HepG2 (cell line): ENCODE results near the gene YBX2.

ENCODE experiments used
- EZH2 ChIP-seq: conservative IDR thresholded peaks from 2 replicates; pipeline ENCODE4 v1.6.1; 2012; ENCODE audit warnings: mild to moderate bottlenecking, low read depth, low read length, moderate library complexity
- NFYC ChIP-seq: IDR thresholded peaks from 2 replicates; pipeline ENCODE4 v1.6.1; 2016; ENCODE audit warnings: missing genetic modification reagents, missing compliant biosample characterization
- SRF ChIP-seq: IDR thresholded peaks from 2 replicates; pipeline ENCODE4 v1.6.1; 2011; ENCODE audit warnings: mild to moderate bottlenecking, low read depth, low read length, moderate library complexity
- ZNF510 ChIP-seq: sonication (generic); formaldehyde crosslinking; IDR thresholded peaks from 2 replicates; pipeline ENCODE4 v1.4.0; 2020; ENCODE audit warnings: low read depth, mild to moderate bottlenecking, missing genetic modification reagents
- TF ChIP-seq, protein P1 (sequence below): sonication (generic); formaldehyde crosslinking; IDR thresholded peaks from 2 replicates; pipeline ENCODE4 v1.5.0; 2020; ENCODE audit warnings: mild to moderate bottlenecking, missing genetic modification reagents, moderate library complexity
- TF ChIP-seq, protein P2 (sequence below): sonication (generic); formaldehyde crosslinking; IDR thresholded peaks from 2 replicates; pipeline ENCODE4 v1.4.0; 2020; ENCODE audit warnings: mild to moderate bottlenecking, missing genetic modification reagents, borderline replicate concordance
- TF ChIP-seq, protein P3 (sequence below): sonication (generic); formaldehyde crosslinking; IDR thresholded peaks from 2 replicates; pipeline ENCODE4 v1.4.0; 2020; ENCODE audit warnings: missing genetic modification reagents, borderline replicate concordance
- TF ChIP-seq, protein P4 (sequence below): sonication (generic); formaldehyde crosslinking; IDR thresholded peaks from 2 replicates; pipeline ENCODE4 v1.9.0; 2021; ENCODE audit warnings: missing genetic modification reagents, borderline replicate concordance
- TF ChIP-seq, protein P5 (sequence below): sonication (generic); formaldehyde crosslinking; IDR thresholded peaks from 2 replicates; pipeline ENCODE4 v1.5.0; 2020; ENCODE audit warnings: mild to moderate bottlenecking, missing genetic modification reagents, borderline replicate concordance

DNA sequence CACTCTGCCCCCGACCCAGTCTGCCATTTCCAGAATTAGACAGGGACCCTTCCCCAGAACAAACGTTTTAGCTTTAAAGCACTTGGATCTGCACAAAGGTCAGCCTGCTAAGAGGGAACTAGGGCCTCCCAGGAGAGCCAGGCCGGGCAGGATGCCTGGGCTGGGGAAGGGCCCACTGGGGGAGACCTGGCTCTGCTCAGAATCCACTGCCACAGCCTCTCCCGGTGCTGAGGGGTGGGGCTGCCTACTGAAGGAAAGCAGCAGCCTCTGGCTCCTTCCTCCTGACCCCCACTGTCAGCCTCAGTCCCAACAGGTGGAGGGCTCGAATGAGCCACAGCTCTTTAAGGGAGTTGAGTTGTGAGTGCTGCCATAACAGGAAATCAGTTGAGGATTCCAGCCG, 1.7 kb downstream of the YBX2 start:
- TF ChIP-seq, protein P1, sequence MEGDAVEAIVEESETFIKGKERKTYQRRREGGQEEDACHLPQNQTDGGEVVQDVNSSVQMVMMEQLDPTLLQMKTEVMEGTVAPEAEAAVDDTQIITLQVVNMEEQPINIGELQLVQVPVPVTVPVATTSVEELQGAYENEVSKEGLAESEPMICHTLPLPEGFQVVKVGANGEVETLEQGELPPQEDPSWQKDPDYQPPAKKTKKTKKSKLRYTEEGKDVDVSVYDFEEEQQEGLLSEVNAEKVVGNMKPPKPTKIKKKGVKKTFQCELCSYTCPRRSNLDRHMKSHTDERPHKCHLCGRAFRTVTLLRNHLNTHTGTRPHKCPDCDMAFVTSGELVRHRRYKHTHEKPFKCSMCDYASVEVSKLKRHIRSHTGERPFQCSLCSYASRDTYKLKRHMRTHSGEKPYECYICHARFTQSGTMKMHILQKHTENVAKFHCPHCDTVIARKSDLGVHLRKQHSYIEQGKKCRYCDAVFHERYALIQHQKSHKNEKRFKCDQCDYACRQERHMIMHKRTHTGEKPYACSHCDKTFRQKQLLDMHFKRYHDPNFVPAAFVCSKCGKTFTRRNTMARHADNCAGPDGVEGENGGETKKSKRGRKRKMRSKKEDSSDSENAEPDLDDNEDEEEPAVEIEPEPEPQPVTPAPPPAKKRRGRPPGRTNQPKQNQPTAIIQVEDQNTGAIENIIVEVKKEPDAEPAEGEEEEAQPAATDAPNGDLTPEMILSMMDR = no peak
- TF ChIP-seq EZH2 (no peak), SRF (no peak), ZNF510 (CRISPR knock-in tag) (no peak), NFYC (CRISPR knock-in tag) (no peak)
- TF ChIP-seq, protein P2, sequence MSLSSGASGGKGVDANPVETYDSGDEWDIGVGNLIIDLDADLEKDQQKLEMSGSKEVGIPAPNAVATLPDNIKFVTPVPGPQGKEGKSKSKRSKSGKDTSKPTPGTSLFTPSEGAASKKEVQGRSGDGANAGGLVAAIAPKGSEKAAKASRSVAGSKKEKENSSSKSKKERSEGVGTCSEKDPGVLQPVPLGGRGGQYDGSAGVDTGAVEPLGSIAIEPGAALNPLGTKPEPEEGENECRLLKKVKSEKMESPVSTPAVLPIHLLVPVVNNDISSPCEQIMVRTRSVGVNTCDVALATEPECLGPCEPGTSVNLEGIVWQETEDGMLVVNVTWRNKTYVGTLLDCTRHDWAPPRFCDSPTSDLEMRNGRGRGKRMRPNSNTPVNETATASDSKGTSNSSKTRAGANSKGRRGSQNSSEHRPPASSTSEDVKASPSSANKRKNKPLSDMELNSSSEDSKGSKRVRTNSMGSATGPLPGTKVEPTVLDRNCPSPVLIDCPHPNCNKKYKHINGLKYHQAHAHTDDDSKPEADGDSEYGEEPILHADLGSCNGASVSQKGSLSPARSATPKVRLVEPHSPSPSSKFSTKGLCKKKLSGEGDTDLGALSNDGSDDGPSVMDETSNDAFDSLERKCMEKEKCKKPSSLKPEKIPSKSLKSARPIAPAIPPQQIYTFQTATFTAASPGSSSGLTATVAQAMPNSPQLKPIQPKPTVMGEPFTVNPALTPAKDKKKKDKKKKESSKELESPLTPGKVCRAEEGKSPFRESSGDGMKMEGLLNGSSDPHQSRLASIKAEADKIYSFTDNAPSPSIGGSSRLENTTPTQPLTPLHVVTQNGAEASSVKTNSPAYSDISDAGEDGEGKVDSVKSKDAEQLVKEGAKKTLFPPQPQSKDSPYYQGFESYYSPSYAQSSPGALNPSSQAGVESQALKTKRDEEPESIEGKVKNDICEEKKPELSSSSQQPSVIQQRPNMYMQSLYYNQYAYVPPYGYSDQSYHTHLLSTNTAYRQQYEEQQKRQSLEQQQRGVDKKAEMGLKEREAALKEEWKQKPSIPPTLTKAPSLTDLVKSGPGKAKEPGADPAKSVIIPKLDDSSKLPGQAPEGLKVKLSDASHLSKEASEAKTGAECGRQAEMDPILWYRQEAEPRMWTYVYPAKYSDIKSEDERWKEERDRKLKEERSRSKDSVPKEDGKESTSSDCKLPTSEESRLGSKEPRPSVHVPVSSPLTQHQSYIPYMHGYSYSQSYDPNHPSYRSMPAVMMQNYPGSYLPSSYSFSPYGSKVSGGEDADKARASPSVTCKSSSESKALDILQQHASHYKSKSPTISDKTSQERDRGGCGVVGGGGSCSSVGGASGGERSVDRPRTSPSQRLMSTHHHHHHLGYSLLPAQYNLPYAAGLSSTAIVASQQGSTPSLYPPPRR (CRISPR knock-in tag) = no peak
- TF ChIP-seq, protein P3, sequence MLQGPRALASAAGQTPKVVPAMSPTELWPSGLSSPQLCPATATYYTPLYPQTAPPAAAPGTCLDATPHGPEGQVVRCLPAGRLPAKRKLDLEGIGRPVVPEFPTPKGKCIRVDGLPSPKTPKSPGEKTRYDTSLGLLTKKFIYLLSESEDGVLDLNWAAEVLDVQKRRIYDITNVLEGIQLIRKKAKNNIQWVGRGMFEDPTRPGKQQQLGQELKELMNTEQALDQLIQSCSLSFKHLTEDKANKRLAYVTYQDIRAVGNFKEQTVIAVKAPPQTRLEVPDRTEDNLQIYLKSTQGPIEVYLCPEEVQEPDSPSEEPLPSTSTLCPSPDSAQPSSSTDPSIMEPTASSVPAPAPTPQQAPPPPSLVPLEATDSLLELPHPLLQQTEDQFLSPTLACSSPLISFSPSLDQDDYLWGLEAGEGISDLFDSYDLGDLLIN (CRISPR knock-in tag) = no peak
- TF ChIP-seq, protein P4, sequence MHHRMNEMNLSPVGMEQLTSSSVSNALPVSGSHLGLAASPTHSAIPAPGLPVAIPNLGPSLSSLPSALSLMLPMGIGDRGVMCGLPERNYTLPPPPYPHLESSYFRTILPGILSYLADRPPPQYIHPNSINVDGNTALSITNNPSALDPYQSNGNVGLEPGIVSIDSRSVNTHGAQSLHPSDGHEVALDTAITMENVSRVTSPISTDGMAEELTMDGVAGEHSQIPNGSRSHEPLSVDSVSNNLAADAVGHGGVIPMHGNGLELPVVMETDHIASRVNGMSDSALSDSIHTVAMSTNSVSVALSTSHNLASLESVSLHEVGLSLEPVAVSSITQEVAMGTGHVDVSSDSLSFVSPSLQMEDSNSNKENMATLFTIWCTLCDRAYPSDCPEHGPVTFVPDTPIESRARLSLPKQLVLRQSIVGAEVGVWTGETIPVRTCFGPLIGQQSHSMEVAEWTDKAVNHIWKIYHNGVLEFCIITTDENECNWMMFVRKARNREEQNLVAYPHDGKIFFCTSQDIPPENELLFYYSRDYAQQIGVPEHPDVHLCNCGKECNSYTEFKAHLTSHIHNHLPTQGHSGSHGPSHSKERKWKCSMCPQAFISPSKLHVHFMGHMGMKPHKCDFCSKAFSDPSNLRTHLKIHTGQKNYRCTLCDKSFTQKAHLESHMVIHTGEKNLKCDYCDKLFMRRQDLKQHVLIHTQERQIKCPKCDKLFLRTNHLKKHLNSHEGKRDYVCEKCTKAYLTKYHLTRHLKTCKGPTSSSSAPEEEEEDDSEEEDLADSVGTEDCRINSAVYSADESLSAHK (CRISPR knock-in tag) = no peak
- TF ChIP-seq, protein P5, sequence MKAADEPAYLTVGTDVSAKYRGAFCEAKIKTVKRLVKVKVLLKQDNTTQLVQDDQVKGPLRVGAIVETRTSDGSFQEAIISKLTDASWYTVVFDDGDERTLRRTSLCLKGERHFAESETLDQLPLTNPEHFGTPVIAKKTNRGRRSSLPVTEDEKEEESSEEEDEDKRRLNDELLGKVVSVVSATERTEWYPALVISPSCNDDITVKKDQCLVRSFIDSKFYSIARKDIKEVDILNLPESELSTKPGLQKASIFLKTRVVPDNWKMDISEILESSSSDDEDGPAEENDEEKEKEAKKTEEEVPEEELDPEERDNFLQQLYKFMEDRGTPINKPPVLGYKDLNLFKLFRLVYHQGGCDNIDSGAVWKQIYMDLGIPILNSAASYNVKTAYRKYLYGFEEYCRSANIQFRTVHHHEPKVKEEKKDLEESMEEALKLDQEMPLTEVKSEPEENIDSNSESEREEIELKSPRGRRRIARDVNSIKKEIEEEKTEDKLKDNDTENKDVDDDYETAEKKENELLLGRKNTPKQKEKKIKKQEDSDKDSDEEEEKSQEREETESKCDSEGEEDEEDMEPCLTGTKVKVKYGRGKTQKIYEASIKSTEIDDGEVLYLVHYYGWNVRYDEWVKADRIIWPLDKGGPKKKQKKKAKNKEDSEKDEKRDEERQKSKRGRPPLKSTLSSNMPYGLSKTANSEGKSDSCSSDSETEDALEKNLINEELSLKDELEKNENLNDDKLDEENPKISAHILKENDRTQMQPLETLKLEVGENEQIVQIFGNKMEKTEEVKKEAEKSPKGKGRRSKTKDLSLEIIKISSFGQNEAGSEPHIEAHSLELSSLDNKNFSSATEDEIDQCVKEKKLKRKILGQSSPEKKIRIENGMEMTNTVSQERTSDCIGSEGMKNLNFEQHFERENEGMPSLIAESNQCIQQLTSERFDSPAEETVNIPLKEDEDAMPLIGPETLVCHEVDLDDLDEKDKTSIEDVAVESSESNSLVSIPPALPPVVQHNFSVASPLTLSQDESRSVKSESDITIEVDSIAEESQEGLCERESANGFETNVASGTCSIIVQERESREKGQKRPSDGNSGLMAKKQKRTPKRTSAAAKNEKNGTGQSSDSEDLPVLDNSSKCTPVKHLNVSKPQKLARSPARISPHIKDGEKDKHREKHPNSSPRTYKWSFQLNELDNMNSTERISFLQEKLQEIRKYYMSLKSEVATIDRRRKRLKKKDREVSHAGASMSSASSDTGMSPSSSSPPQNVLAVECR (CRISPR knock-in tag) = peak; percentile 32; the same call in 1 of the 2 replicates
